Measurements from ENCODE around the gene ADD1. TPM values are rescaled to one million over a fixed set of nuclear protein-coding genes. Genes with fewer than 3 reads are reported as not detected.

The ADD1 gene
- total and polyA plus RNA-seq, 2 of the 13 experiments (the other 11 are each of a cell fraction or from before 2014, with no cell fraction given) = 73.9 to 122 TPM

DNA sequence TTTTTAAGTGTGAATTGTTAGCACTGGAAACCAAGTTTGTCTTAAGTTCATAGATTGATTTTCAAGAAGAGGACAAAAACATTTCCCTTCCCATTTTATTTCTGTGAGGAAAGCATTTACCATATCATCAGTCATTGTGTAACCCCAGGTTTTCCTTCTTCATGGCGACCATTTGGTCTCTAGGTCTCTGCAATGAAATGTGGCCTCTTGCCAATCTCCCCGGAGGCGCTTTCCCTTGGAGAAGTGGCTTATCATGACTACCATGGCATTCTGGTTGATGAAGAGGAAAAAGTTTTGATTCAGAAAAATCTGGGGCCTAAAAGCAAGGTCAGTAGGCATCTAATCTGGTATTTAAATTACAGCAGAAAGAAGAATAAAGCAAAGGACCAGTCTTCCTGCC is 54.4 kb downstream of the ADD1 start:
- FAIRE-seq = no peak
- 96% methylated on average over 3 of the region's 3 CpGs for WGBS (ENCODE audit: low lambda C conversion rate)
- no peak for DNase-seq (ENCODE audit: low spot score)
- no peak overlapping the region for H3K4me2 ChIP-seq (ENCODE audit: low read depth, low read length)
- BruUV-seq (replicated peaks) = no TSS peak
- no peak for ATAC-seq
- H3K36me3 ChIP-seq (replicated peaks in 1 of 2; ENCODE audit: control insufficient read depth in 1 of 2, insufficient read depth in 2 of 2, low read length in 2 of 2) = peaks cover 38 to 83% of the 10 kb centered on the region in 2 experiments
- POLR2A ChIA-PET = no interaction called here
- H3K9ac ChIP-seq (ENCODE audit: insufficient read depth, low read depth, low read length) = no peak overlapping the region
- H3K4me3 ChIP-seq (replicated peaks in 1 of 3; ENCODE audit: insufficient read depth in 1 of 3, low read depth in 2 of 3, low read length in 3 of 3) = no peak overlapping the region
- CTCF ChIA-PET (ENCODE audit: low intra/inter-chr PET ratio, low total read pairs) = no interaction called here
- TF ChIP-seq ARHGAP35 (CRISPR knock-in tag; IDR thresholded peaks at IDR 0.05; ENCODE audit: borderline replicate concordance) (no peak), ZBTB3 (CRISPR knock-in tag; IDR thresholded peaks at IDR 0.05; ENCODE audit: borderline replicate concordance, low read depth) (no peak), RFX1 (IDR thresholded peaks at IDR 0.05) (no peak), CREM (IDR thresholded peaks at IDR 0.05) (no peak), CREM (CRISPR knock-in tag; IDR thresholded peaks at IDR 0.05) (no peak), ZNF724P (CRISPR knock-in tag; IDR thresholded peaks at IDR 0.05; ENCODE audit: borderline replicate concordance) (no peak), ZNF317 (CRISPR knock-in tag; IDR thresholded peaks at IDR 0.05) (no peak), POLR2AphosphoS2 (IDR thresholded peaks at IDR 0.05; ENCODE audit: low read depth, low read length) (no peak), KDM5B (CRISPR knock-in tag; IDR thresholded peaks at IDR 0.05; ENCODE audit: borderline replicate concordance) (no peak), ZNF782 (CRISPR knock-in tag; IDR thresholded peaks at IDR 0.05; ENCODE audit: borderline replicate concordance) (no peak), ZNF567 (CRISPR knock-in tag; IDR thresholded peaks at IDR 0.05; ENCODE audit: borderline replicate concordance) (no peak), SUZ12 (IDR thresholded peaks at IDR 0.05; ENCODE audit: low read depth, low read length) (no peak), ZNF20 (CRISPR knock-in tag; IDR thresholded peaks at IDR 0.05) (no peak)
- TF ChIP-seq, protein P1, sequence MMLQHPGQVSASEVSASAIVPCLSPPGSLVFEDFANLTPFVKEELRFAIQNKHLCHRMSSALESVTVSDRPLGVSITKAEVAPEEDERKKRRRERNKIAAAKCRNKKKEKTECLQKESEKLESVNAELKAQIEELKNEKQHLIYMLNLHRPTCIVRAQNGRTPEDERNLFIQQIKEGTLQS (CRISPR knock-in tag; IDR thresholded peaks at IDR 0.05) = no peak
- H2AFZ ChIP-seq (ENCODE audit: low read length) = no peak overlapping the region
- no peaks in the 10 kb centered on the region for H3K79me2 ChIP-seq (ENCODE audit: insufficient read depth, low read length)
- no peaks in the 10 kb centered on the region for H3K27me3 ChIP-seq (ENCODE audit: control insufficient read depth in 1 of 2, insufficient read depth in 2 of 2, low read length in 2 of 2)
- no peaks in the 10 kb centered on the region for H3K4me1 ChIP-seq (ENCODE audit: insufficient read depth, low read length)
- H4K20me1 ChIP-seq (ENCODE audit: insufficient read depth, low read length) = no peaks in the 10 kb centered on the region
- intact Hi-C loops (cut with micrococcal nuclease; ENCODE audit: unreplicated experiment) (no loop called here), in situ Hi-C loops (cut with HindIII; ENCODE audit: extremely low pct_ligation_motif_present, low pct_unique_long_range_greater_than_20kb) (no loop called here)
- H3K9me3 ChIP-seq (ENCODE audit: low read length) = no peaks in the 10 kb centered on the region
- no peak overlapping the region for H3K27ac ChIP-seq (ENCODE audit: extremely low read length, insufficient read depth, low read length)
